ENCODE data around the gene LCN6. TPM values are rescaled to one million over a fixed set of nuclear protein-coding genes. Genes with fewer than 3 reads are reported as not detected.

LCN6 gene
- total RNA-seq, 4 donors from 2014 or later: 6.3 to 7.3 TPM; not detected in 2

DNA sequence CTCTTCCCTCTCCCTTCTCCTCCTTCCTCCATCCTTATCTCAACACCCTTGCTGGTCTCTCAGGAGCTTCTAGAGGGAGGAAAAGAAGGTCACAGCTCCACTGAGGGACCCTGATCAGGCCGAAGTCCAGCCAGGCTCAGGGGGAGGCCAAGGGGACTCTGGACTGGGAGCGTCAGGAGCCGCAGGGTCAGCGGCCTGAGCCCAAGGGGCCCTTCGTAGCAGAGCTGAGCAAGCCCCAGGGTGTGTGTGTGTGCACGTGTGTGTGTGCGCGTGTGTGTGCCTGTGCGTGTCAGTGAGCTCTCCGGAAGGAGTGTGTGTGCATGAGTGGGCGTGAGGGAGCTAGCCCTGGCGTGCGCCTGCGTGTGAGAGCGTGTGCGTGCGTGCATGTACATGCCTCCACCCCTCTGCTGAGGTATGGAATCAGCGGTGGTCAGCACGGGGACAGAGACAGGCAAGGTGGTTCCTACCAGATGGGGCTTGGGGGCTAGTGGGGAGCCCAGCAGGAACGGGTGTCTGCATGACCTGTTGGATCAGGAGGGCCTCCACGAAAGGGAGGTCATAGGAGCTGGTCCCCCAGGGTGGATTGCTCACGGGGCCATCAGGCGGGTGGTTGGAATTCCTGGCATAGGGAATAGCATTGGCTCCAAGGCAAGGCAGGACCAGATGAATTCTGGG, 51.0 kb downstream of the LCN6 start:
- intact Hi-C loops (cut with DNase I; ENCODE audit: low total_unique reads): no loop called here
- no peak for DNase-seq (ENCODE audit: low spot score in 2 of 2)
- 43 to 49% methylated on average over 21 to 22 of the region's 23 CpGs for WGBS, 2 donors
- TF ChIP-seq, protein P1, sequence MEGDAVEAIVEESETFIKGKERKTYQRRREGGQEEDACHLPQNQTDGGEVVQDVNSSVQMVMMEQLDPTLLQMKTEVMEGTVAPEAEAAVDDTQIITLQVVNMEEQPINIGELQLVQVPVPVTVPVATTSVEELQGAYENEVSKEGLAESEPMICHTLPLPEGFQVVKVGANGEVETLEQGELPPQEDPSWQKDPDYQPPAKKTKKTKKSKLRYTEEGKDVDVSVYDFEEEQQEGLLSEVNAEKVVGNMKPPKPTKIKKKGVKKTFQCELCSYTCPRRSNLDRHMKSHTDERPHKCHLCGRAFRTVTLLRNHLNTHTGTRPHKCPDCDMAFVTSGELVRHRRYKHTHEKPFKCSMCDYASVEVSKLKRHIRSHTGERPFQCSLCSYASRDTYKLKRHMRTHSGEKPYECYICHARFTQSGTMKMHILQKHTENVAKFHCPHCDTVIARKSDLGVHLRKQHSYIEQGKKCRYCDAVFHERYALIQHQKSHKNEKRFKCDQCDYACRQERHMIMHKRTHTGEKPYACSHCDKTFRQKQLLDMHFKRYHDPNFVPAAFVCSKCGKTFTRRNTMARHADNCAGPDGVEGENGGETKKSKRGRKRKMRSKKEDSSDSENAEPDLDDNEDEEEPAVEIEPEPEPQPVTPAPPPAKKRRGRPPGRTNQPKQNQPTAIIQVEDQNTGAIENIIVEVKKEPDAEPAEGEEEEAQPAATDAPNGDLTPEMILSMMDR (IDR thresholded peaks at IDR 0.05): peak in 1 of 3 donors; percentile 59
- TF ChIP-seq POLR2A (IDR thresholded peaks at IDR 0.05): no peak
- no peak overlapping the region for H3K4me3 ChIP-seq (ENCODE audit: low read depth, poor library complexity, severe bottlenecking)

DNA sequence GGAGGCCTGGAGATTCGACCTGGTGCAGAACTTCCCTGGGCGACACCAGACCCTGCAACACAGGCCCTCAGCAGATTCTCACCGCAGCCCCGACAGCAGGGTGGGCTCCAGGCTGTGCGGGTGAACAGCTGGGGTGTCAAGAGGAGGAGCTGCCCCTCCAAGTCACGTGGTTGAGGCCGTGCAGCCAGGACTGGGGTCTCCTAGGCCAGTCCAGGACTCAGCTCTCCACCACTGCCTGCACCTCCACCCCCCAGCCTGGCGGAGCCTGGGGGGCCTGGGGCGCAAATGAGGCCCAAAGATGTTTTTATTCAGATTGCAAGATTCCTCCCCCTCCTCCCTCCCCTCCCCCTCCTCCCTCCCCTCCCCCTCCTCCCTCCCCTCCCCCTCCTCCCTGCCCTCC, 51.8 kb downstream of the LCN6 start:
- no peak for DNase-seq (ENCODE audit: low spot score in 2 of 2)
- 73 to 74% methylated on average over 9 of the region's 9 CpGs for WGBS, 2 donors
- no peak for TF ChIP-seq POLR2A (IDR thresholded peaks at IDR 0.05)
- TF ChIP-seq, protein P1 (IDR thresholded peaks at IDR 0.05): no peak
- no peak overlapping the region for H3K4me3 ChIP-seq (ENCODE audit: low read depth, poor library complexity, severe bottlenecking)
- intact Hi-C loops (cut with DNase I; ENCODE audit: low total_unique reads): no loop called here

DNA sequence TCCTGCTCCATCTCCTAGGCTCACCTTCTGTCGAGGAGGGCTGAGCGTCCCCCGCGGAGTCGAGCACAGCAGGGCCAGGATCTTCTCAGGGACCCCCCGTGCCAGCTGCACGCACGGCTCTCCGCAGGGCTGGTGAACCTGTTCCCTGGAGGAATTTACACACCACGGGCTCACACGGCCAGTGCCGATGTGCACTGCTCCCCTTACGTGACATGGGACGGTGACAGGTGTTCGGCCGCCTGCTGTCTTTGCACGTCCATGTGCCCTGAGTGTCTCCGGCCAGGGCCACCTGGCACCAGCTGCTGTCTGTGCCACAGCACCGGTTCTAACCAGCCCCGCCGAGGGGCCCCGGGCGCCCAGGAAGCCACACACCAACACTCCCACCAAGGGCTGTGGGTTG, 52.4 kb downstream of the LCN6 start:
- H3K4me3 ChIP-seq (ENCODE audit: low read depth, poor library complexity, severe bottlenecking): no peak overlapping the region
- WGBS, 2 donors: 77 to 84% methylated on average over 15 to 18 of the region's 23 CpGs
- intact Hi-C loops (cut with DNase I; ENCODE audit: low total_unique reads): no loop called here
- no peak for TF ChIP-seq POLR2A (IDR thresholded peaks at IDR 0.05)
- TF ChIP-seq, protein P1 (IDR thresholded peaks at IDR 0.05): no peak
- DNase-seq (ENCODE audit: low spot score in 2 of 2): no peak

DNA sequence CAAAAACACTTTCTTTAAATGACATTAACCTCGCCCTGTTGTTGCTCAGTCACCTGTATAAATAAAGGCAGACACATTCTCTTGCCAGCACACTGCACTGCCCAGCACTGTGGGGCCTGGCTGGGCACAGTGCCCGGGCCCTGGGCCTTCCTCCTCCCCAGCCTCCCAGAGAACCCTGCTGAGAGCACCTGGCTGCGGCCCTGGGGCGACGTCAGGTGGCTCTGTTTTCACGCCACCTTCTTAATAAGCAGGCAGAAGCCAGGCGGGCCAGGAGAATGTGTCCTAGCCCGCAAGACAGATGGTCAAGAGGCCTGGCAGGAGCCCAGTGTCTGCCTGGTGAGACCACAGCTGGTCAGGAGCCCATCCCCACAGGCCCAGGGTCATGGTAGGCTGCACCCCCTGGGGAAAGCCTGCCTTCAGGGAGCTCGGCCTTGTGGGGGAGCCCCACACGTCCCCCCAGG, 52.9 kb downstream of the LCN6 start:
- no peak for DNase-seq (ENCODE audit: low spot score in 2 of 2)
- WGBS, 2 donors: 65 to 75% methylated on average over 8 to 10 of the region's 10 CpGs
- intact Hi-C loops (cut with DNase I; ENCODE audit: low total_unique reads): no loop called here
- TF ChIP-seq, protein P1 (IDR thresholded peaks at IDR 0.05): no peak
- no peak for TF ChIP-seq POLR2A (IDR thresholded peaks at IDR 0.05)
- no peak overlapping the region for H3K4me3 ChIP-seq (ENCODE audit: low read depth, poor library complexity, severe bottlenecking)

DNA sequence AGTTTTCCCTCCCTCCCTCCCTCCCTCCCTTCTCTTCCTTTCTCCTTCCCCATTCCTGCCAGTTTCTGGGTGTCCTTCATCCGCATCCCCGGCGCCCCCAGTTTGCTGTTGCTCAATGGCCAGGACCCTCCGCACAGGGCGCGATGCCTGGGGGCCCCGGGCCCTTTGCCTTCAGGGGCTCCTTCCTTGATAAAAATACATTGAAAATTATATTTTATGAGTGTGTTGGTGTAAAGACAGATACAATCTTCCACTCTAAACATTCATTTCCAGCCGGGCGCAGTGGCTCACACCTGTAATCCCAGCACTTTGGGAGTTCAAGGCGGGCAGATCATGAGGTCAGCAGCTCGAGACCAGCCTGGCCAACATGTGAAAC, 53.5 kb downstream of the LCN6 start:
- no peak overlapping the region for H3K4me3 ChIP-seq (ENCODE audit: low read depth, poor library complexity, severe bottlenecking)
- WGBS, 2 donors: 76 to 77% methylated on average over 11 of the region's 11 CpGs
- DNase-seq (ENCODE audit: low spot score in 2 of 2): no peak
- TF ChIP-seq, protein P1 (IDR thresholded peaks at IDR 0.05): no peak
- TF ChIP-seq POLR2A (IDR thresholded peaks at IDR 0.05): no peak
- intact Hi-C loops (cut with DNase I; ENCODE audit: low total_unique reads): no loop called here
